Esophagus squamous epithelium (tissue), 5 donors: ENCODE measurements around the gene CCIN. TPM values are rescaled to one million over a fixed set of nuclear protein-coding genes. Genes with fewer than 3 reads are reported as not detected.

Source experiments
- DNase-seq: peaks from one replicate; lab custom pipeline; 2025; lab: John Stamatoyannopoulos, UW
- H3K27ac ChIP-seq, 4 donors: fragments of 200-600 bp; sonication (generic); one replicate each; pipeline ENCODE4 v1.5.1; 2016 to 2019; ENCODE audit warnings: mild to moderate bottlenecking in 1 of 4
- H3K27me3 ChIP-seq, 4 donors: fragments of 200-600 bp; sonication (generic); 1 replicate in 3 of 4; 2 replicates in 1 of 4; pipeline versions ENCODE4 v1.5.1 to v1.6.0; 2017 to 2021; ENCODE audit warnings: antibody characterized with exemption in 1 of 4
- H3K36me3 ChIP-seq, 3 donors: fragments of 200-600 bp; sonication (generic); one replicate each; pipeline ENCODE4 v1.5.1; 2016 to 2019
- H3K4me1 ChIP-seq, 3 donors: fragments of 200-600 bp; sonication (generic); one replicate each; pipeline ENCODE4 v1.5.1; 2017 to 2019
- H3K4me3 ChIP-seq, 4 donors: fragments of 200-600 bp; sonication (generic); 1 replicate in 3 of 4; 2 replicates in 1 of 4; pipeline ENCODE4 v1.5.1; 2016 to 2019; ENCODE audit warnings: mild to moderate bottlenecking in 2 of 4, moderate library complexity in 1 of 4
- H3K9me3 ChIP-seq, 3 donors: fragments of 200-600 bp; sonication (generic); one replicate each; pipeline ENCODE4 v1.5.1; 2016 to 2019
- CTCF ChIP-seq, 6 experiments: fragments of 450-650 bp in 4 of 6; fragments of 200-600 bp in 2 of 6; sonication (generic) in 2 of 6; IDR thresholded peaks; one replicate each; pipeline ENCODE4 v1.5.1; 2016 to 2019; ENCODE audit warnings: antibody characterized with exemption in 6 of 6, mild to moderate bottlenecking in 4 of 6, moderate library complexity in 4 of 6
- POLR2A ChIP-seq, 4 donors: fragments of 450-650 bp; IDR thresholded peaks; one replicate each; pipeline ENCODE4 v1.6.1; 2017; ENCODE audit warnings: antibody characterized with exemption in 4 of 4, mild to moderate bottlenecking in 4 of 4, moderate library complexity in 3 of 4
- WGBS, 2 donors: methylation state at CpG; one replicate each; pipeline ENCODE4 v1.1.5; 2018; 5-methylcytosine and 5-hydroxymethylcytosine counted together
- intact Hi-C: fragments of 100-400 bp; cut with DNase I; formaldehyde crosslinking; loops from one replicate; pipeline ENCODE4 v1.15.0; 2022
- total RNA-seq, 4 donors: library from RNA; depleted of rRNA; stranded (reverse); fragments of >200 nt; gene quantifications; one replicate each; pipeline ENCODE4 v1.1.0, GENCODE V29; 2016
- donor health status: DM: yes; HTN: yes; CAD: no.

Gene CCIN
- total RNA-seq, 4 donors from 2014 or later = 0.13 TPM; not detected in 3

DNA sequence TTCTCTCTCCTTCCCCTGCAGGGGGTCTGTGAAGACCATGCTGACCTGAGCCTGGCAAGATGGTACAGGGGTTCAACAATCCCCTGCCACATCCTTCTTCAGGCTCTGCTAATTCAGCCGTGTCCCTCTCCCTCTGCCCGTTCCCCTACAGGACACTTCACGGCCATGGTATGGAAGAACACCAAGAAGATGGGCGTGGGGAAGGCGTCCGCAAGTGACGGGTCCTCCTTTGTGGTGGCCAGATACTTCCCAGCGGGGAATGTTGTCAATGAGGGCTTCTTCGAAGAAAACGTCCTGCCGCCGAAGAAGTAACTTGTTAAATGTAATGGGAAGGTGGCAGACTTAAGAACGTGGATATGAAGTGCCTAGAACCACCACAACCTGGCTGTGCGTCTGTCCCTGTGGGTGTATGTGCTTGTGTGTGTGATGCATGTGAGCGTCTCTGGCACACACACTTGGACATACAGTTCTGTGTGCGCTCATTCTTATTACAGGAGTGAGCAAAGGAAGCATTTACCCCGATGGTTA, 6.9 kb upstream of the CCIN start:
- Histone ChIP-seq H3K4me3 (no peak overlapping the region), H3K27me3 (peaks cover 0 to 11% (median 0%) of the 10 kb centered on the region in 4 donors), H3K36me3 (no peaks in the 10 kb centered on the region), H3K4me1 (peaks cover 12 to 72% (median 28%) of the 10 kb centered on the region in 3 donors), H3K9me3 (no peaks in the 10 kb centered on the region), H3K27ac (peak overlapping the region in 2 of 4 donors; percentile 74 to 80)
- no peak for DNase-seq
- TF ChIP-seq POLR2A (IDR thresholded peaks at IDR 0.05) (no peak), CTCF (IDR thresholded peaks at IDR 0.05) (no peak)
- intact Hi-C loops = no loop called here
- 85 to 94% methylated on average over 12 to 15 of the region's 17 CpGs for WGBS, 2 donors

GRCh38 chr9:36163049-36163785, 6.0 kb upstream of the CCIN start:
- WGBS, 2 donors = 31 to 50% methylated on average over 4 to 6 of the region's 9 CpGs
- peaks cover 0 to 11% (median 0%) of the 10 kb centered on the region in 4 donors for H3K27me3 ChIP-seq
- no peak for TF ChIP-seq CTCF (IDR thresholded peaks at IDR 0.05)
- TF ChIP-seq POLR2A (IDR thresholded peaks at IDR 0.05) = no peak
- DNase-seq = no peak
- H3K9me3 ChIP-seq = no peaks in the 10 kb centered on the region
- no peak overlapping the region for H3K4me3 ChIP-seq
- peaks cover 12 to 66% (median 28%) of the 10 kb centered on the region in 3 donors for H3K4me1 ChIP-seq
- peak overlapping the region; percentile 39 to 88 (median 77) for H3K27ac ChIP-seq
- H3K36me3 ChIP-seq = no peaks in the 10 kb centered on the region
- intact Hi-C loops = no loop called here

- TF ChIP-seq CTCF (IDR thresholded peaks at IDR 0.05) (no peak), POLR2A (IDR thresholded peaks at IDR 0.05) (no peak)
- no peak for DNase-seq
- Histone ChIP-seq H3K9me3 (no peaks in the 10 kb centered on the region), H3K4me1 (peaks cover 9 to 61% (median 28%) of the 10 kb centered on the region in 3 donors), H3K27ac (peak overlapping the region; percentile 39 to 88 (median 77)), H3K36me3 (no peaks in the 10 kb centered on the region), H3K4me3 (no peak overlapping the region), H3K27me3 (peaks cover 0 to 11% (median 0%) of the 10 kb centered on the region in 4 donors)
- intact Hi-C loops = no loop called here
- WGBS, 2 donors = 45 to 56% methylated on average over 3 to 4 of the region's 4 CpGs
Measured at GRCh38 chr9:36163786-36164170, 5.4 kb upstream of the CCIN start.

DNA sequence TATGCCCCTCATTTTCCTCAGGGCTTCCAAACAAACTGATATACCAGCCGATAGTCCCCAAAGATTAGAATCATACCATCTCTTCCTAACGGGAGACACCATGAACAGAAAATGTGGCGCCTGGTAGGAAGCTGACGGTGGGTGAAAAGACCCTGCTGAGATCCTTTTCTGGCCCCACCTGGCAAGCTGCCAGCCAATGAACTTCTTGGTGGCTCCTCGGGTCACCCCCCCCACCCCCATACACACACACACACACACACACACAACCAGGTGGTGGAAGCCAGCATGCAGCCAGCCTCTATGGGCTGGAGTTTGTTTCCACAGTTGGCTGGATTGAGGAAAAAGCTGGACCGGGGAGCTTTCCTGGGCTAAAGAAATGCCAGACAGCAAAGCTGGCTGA, 4.8 kb upstream of the CCIN start:
- Histone ChIP-seq H3K4me1 (peaks cover 7 to 55% (median 25%) of the 10 kb centered on the region in 3 donors), H3K36me3 (no peaks in the 10 kb centered on the region), H3K4me3 (no peak overlapping the region), H3K9me3 (no peaks in the 10 kb centered on the region), H3K27me3 (peaks cover 0 to 11% (median 0%) of the 10 kb centered on the region in 4 donors), H3K27ac (peak overlapping the region in 3 of 4 donors; percentile 53 to 80 (median 74))
- DNase-seq = no peak
- WGBS, 2 donors = 74 to 81% methylated on average over 6 of the region's 6 CpGs
- intact Hi-C loops = no loop called here
- no peak for TF ChIP-seq POLR2A (IDR thresholded peaks at IDR 0.05)
- no peak for TF ChIP-seq CTCF (IDR thresholded peaks at IDR 0.05)

- DNase-seq = no peak
- intact Hi-C loops = no loop called here
- H3K36me3 ChIP-seq = no peaks in the 10 kb centered on the region
- WGBS, 2 donors = 63 to 70% methylated on average over 1 to 2 of the region's 3 CpGs
- no peaks in the 10 kb centered on the region for H3K9me3 ChIP-seq
- peaks cover 0 to 11% (median 0%) of the 10 kb centered on the region in 4 donors for H3K27me3 ChIP-seq
- H3K27ac ChIP-seq = peak overlapping the region in 3 of 4 donors; percentile 53 to 80 (median 74)
- H3K4me1 ChIP-seq = peaks cover 7 to 49% (median 20%) of the 10 kb centered on the region in 3 donors
- H3K4me3 ChIP-seq = no peak overlapping the region
- TF ChIP-seq POLR2A (IDR thresholded peaks at IDR 0.05) = no peak
- no peak for TF ChIP-seq CTCF (IDR thresholded peaks at IDR 0.05)
Measured at GRCh38 chr9:36164989-36165388, 4.2 kb upstream of the CCIN start.
